ENCODE measurements around the gene TMC1. TPM values are rescaled to one million over a fixed set of nuclear protein-coding genes. Genes with fewer than 3 reads are reported as not detected.
"Not testable (repeated sequence)": the region's sequence is repeated elsewhere in the genome, so short reads cannot be mapped to it uniquely, and the experiment has no call there.

The TMC1 gene
- not detected in 2 replicates for total RNA-seq (2022)
- percentile 2 among the genes with signal in this experiment for Bru-seq, nascent RNA
- percentile 2 among the genes with signal in this experiment for BruChase-seq, experiment 1, labeled RNA remaining after a 6-hour chase
- percentile 2 among the genes with signal in this experiment for BruChase-seq, experiment 2, labeled RNA remaining after a 2-hour chase
- long read RNA-seq = 0 reads

GRCh38 chr9:72521416-72521815 lies at the start of gene TMC1:
Gene TMC1 (plus strand): TSS chr9:72521608. CDS start chr9:72648649, 127,041 bp downstream.
- CTCF ChIA-PET; H3K4me1 Mint-ChIP-seq (ENCODE audit: insufficient read depth, unreplicated experiment); H3K27me3 Mint-ChIP-seq (ENCODE audit: insufficient read depth, unreplicated experiment); H3K36me3 Mint-ChIP-seq (ENCODE audit: insufficient read depth, unreplicated experiment); DNase-seq (ENCODE audit: unreplicated experiment); POLR2A ChIA-PET; intact Hi-C loops (cut with micrococcal nuclease); H3K4me3 Mint-ChIP-seq (ENCODE audit: unreplicated experiment); BruUV-seq (replicated peaks); H3K9me3 Mint-ChIP-seq (ENCODE audit: unreplicated experiment); H3K27ac Mint-ChIP-seq (ENCODE audit: low read depth, unreplicated experiment): not testable (repeated sequence)

GRCh38 chr9:72473474-72474261 lies 47.7 kb upstream of the TMC1 start:
- Mint-ChIP-seq H3K4me3 (ENCODE audit: unreplicated experiment) (no peak overlapping the region), H3K27ac (ENCODE audit: low read depth, unreplicated experiment) (no peak overlapping the region), H3K36me3 (ENCODE audit: insufficient read depth, unreplicated experiment) (no peaks in the 10 kb centered on the region), H3K27me3 (ENCODE audit: insufficient read depth, unreplicated experiment) (no peaks in the 10 kb centered on the region), H3K9me3 (ENCODE audit: unreplicated experiment) (no peaks in the 10 kb centered on the region), H3K4me1 (ENCODE audit: insufficient read depth, unreplicated experiment) (peaks cover 20% of the 10 kb centered on the region)
- no TSS peak for BruUV-seq (replicated peaks)
- intact Hi-C loops (cut with micrococcal nuclease) = no loop called here
- ChIA-PET CTCF (interaction anchor here (0.8 to 1.4 kb wide), 3 partner anchors 14 to 108 kb away, joined by 3 to 6 read pairs (median 4); partner anchors contain the start of gene ZFAND5), POLR2A (interaction anchor here (0.6 to 6.2 kb wide), 5 partner anchors 8 to 563 kb away, joined by 3 to 72 read pairs (median 4); partner anchors contain the start of genes ABHD17B and ZFAND5)
- TF ChIP-seq CTCF (IDR thresholded peaks at IDR 0.05; ENCODE audit: unreplicated experiment) = no peak
- DNase-seq (ENCODE audit: unreplicated experiment) = no peak

GRCh38 chr9:72474676-72475075 lies 46.7 kb upstream of the TMC1 start:
- H3K4me3 Mint-ChIP-seq (ENCODE audit: unreplicated experiment) = no peak overlapping the region
- H3K4me1 Mint-ChIP-seq (ENCODE audit: insufficient read depth, unreplicated experiment) = peaks cover 20% of the 10 kb centered on the region
- no TSS peak for BruUV-seq (replicated peaks)
- ChIA-PET CTCF (interaction anchor here (0.7 to 1.4 kb wide), 5 partner anchors 15 to 117 kb away, joined by 3 to 6 read pairs (median 4); partner anchors contain the start of gene ZFAND5), POLR2A (interaction anchor here (0.6 to 6.2 kb wide), 7 partner anchors 9 to 113 kb away, joined by 3 to 72 read pairs (median 4); partner anchors contain the start of gene ZFAND5)
- DNase-seq (ENCODE audit: unreplicated experiment) = no peak
- H3K27me3 Mint-ChIP-seq (ENCODE audit: insufficient read depth, unreplicated experiment) = no peaks in the 10 kb centered on the region
- H3K36me3 Mint-ChIP-seq (ENCODE audit: insufficient read depth, unreplicated experiment) = no peaks in the 10 kb centered on the region
- no peak for TF ChIP-seq CTCF (IDR thresholded peaks at IDR 0.05; ENCODE audit: unreplicated experiment)
- H3K27ac Mint-ChIP-seq (ENCODE audit: low read depth, unreplicated experiment) = no peak overlapping the region
- intact Hi-C loops (cut with micrococcal nuclease) = loop anchor here (5.0 kb wide), 1 partner anchor 68 kb away; no protein-coding TSS in a partner anchor
- no peaks in the 10 kb centered on the region for H3K9me3 Mint-ChIP-seq (ENCODE audit: unreplicated experiment)

- no peak for TF ChIP-seq CTCF (IDR thresholded peaks at IDR 0.05; ENCODE audit: unreplicated experiment)
- H3K27ac Mint-ChIP-seq (ENCODE audit: low read depth, unreplicated experiment) = no peak overlapping the region
- H3K27me3 Mint-ChIP-seq (ENCODE audit: insufficient read depth, unreplicated experiment) = no peaks in the 10 kb centered on the region
- no TSS peak for BruUV-seq (replicated peaks)
- no peak overlapping the region for H3K4me3 Mint-ChIP-seq (ENCODE audit: unreplicated experiment)
- intact Hi-C loops (cut with micrococcal nuclease) = loop anchor here (2.0 to 5.0 kb wide), 2 partner anchors 66 to 111 kb away; no protein-coding TSS in a partner anchor
- peaks cover 20% of the 10 kb centered on the region for H3K4me1 Mint-ChIP-seq (ENCODE audit: insufficient read depth, unreplicated experiment)
- CTCF ChIA-PET = interaction anchor here (0.6 to 0.9 kb wide), 3 partner anchors 35 to 119 kb away, joined by 3 to 4 read pairs (median 3); no protein-coding TSS in a partner anchor
- no peaks in the 10 kb centered on the region for H3K9me3 Mint-ChIP-seq (ENCODE audit: unreplicated experiment)
- POLR2A ChIA-PET = interaction anchor here (0.6 to 6.2 kb wide), 8 partner anchors 33 to 128 kb away, joined by 3 to 72 read pairs (median 6); partner anchors contain the start of gene ZFAND5
- no peaks in the 10 kb centered on the region for H3K36me3 Mint-ChIP-seq (ENCODE audit: insufficient read depth, unreplicated experiment)
- DNase-seq (ENCODE audit: unreplicated experiment) = no peak
Measured at GRCh38 chr9:72476100-72476499, 45.3 kb upstream of the TMC1 start.
